ENCODE data around the gene RXRA. TPM values are rescaled to one million over a fixed set of nuclear protein-coding genes. Genes with fewer than 3 reads are reported as not detected.

The RXRA gene
- polyA plus RNA-seq, 1 donor from 2014 or later = 0.80 TPM

DNA sequence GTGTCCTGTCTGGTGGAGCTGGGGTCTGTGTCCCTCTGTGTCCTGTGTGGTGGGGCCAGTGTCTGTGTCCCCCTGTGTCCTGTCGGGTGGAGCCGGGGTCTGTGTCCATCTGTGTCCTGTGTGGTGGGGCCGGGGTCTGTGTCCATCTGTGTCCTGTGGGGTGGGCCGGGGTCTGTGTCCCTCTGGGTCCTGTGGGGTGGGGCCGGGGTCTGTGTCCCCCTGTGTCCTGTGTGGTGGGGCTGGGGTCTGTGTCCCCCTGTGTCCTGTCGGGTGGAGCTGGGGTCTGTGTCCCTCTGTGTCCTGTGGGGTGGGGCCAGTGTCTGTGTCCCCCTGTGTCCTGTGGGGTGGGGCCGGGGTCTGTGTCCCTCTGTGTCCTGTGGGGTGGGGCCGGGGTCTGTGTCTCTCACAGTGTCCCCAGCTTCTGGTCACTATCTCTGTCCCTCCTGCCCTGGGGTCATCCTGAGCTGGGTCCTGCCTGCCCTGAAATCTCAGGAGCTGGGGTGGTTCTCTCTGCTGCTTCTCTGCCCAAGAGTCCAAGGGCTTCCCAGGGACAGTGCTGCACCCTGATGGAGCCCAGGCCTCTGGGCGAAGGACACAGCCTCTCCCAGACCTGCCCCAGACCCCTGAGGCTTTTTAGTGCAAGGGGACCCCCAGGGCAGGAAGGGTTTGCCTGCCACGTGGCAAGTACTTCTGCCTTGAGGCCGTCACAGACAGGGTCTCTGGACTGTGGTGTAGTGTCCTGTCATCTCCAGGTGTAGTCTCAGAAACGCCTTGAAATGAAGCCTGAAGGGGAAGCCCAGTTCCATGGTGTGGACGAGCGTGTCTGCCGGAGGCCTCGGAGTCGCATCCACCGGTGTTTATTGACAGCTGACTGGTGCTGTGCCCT is 131.3 kb downstream of the RXRA start:
- Mint-ChIP-seq H3K27me3 (peaks cover 7% of the 10 kb centered on the region), H3K4me3 (no peak overlapping the region), H3K4me1 (peaks cover 0 to 5% (median 4%) of the 10 kb centered on the region in 3 donors), H3K9me3 (peaks cover 0 to 3% (median 0%) of the 10 kb centered on the region in 3 donors), H3K27ac (no peak overlapping the region), H3K36me3 (no peaks in the 10 kb centered on the region)

DNA sequence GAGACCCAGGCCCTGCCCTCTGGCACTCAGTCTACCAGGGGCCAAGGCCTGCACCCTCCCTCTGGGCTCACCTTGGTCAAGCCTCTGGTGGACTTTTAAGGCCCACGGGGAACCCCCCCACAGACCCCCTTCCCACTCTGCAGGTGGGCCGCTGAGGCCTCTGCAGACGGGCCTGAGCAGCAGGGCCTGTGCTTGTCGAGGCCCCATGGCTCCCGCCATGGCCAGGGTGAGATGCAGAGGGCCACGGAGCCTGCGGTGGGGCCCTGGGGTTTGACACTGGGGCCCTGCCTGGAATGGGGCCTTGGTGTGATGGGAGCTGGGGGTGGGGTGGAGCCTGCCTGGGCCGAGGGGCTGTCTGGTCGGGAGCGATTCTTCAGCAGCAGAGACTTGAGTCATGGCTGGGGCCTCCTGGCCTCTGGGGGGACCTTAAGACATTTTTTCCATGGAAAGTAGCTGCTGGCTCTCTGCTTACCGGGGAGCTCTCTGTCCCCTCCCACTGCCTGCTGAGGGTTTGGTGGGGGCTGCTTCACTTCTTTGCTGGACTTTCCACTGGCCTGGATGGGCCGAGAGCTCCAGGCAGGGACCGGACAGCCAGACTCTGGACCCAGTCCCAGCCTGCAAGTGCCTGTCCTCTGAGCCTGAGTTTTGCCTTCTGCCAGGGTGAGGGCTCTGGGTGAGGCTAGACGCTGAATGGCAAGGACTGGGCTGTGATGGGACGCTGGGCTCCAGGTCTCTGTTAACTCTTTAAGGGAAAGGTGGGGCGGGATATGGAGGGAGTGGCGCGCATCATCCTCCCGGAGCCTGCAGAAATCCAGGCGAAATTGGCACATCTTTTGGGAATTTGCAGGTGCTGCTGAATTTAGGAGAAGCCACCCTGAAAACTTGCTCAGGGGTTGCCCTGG is 132.2 kb downstream of the RXRA start:
- Mint-ChIP-seq H3K9me3 (peaks cover 0 to 3% (median 0%) of the 10 kb centered on the region in 3 donors), H3K27ac (no peak overlapping the region), H3K4me1 (peaks cover 0 to 5% (median 4%) of the 10 kb centered on the region in 3 donors), H3K27me3 (peaks cover 7% of the 10 kb centered on the region), H3K36me3 (no peaks in the 10 kb centered on the region), H3K4me3 (peak overlapping the region in 2 of 4 donors; percentile 23 to 41)

DNA sequence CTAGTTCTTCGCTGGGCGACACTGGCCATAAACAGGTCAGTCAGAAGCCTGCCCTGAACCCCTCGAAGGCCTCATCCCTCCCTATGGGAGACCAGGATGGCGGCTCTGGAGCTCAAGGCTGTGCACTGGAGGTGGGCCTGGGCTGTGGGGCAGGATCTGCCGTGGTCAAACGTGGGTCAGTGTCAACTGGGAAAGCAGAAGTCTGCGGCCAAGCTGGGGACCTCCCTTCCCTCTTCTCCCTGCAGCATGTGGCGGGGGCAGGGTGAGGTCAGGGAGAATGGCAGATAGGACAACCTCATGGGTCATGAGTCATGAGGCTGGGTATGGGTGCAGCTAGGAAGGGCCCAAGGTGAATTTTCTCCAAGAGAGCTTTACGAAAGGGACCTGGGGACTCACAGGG is 132.9 kb downstream of the RXRA start:
- Mint-ChIP-seq H3K36me3 (no peaks in the 10 kb centered on the region), H3K9me3 (peaks cover 0 to 3% (median 0%) of the 10 kb centered on the region in 3 donors), H3K27me3 (peaks cover 7% of the 10 kb centered on the region), H3K4me3 (no peak overlapping the region), H3K27ac (no peak overlapping the region), H3K4me1 (peaks cover 0 to 5% (median 4%) of the 10 kb centered on the region in 3 donors)

- Mint-ChIP-seq H3K9me3 (peaks cover 0 to 3% (median 0%) of the 10 kb centered on the region in 3 donors), H3K4me1 (peaks cover 0 to 5% (median 4%) of the 10 kb centered on the region in 3 donors), H3K4me3 (no peak overlapping the region), H3K27ac (no peak overlapping the region), H3K27me3 (peaks cover 7% of the 10 kb centered on the region), H3K36me3 (no peaks in the 10 kb centered on the region)
These were observed 133.3 kb downstream of the RXRA start for GRCh38 chr9:134459573-134459972.

- Mint-ChIP-seq H3K9me3 (peaks cover 0 to 3% (median 0%) of the 10 kb centered on the region in 3 donors), H3K27me3 (peaks cover 7% of the 10 kb centered on the region), H3K4me3 (no peak overlapping the region), H3K36me3 (no peaks in the 10 kb centered on the region), H3K27ac (no peak overlapping the region), H3K4me1 (peaks cover 0 to 5% (median 4%) of the 10 kb centered on the region in 3 donors)
These were observed 134.0 kb downstream of the RXRA start for GRCh38 chr9:134460206-134460605.

- Mint-ChIP-seq H3K9me3 (peaks cover 0 to 3% (median 0%) of the 10 kb centered on the region in 3 donors), H3K36me3 (no peaks in the 10 kb centered on the region), H3K27me3 (peaks cover 7% of the 10 kb centered on the region), H3K4me3 (no peak overlapping the region), H3K4me1 (peaks cover 0 to 5% (median 4%) of the 10 kb centered on the region in 3 donors), H3K27ac (no peak overlapping the region)
These were observed 134.6 kb downstream of the RXRA start for GRCh38 chr9:134460896-134461295.

DNA sequence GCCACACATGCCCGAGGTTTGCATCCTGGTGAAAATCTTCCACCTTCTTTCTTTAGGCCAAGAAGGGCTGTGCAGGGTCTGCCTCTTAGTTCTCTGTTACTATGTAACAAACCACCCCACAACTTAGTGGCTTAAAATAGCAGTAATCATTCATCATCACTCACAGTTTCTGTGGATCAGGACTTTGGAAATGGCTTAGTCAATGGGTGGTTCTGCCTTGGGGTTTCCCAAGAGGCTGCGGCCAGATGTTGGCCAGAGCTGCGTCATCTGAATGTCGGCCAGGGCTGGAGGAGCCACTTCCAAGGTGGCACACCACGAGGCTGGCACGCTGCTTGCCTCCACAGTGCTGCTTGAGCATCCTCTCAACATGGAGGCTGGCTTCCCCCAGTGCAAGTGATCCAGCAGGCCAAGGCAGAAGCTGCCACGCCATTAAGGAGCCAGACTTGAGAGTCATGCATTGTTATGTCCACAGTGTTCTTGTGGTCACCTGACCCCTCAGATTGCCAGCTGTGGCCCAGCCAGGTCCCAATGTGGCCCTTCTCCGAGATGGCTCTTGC is 135.2 kb downstream of the RXRA start:
- Mint-ChIP-seq H3K27ac (no peak overlapping the region), H3K4me1 (peaks cover 0 to 2% (median under 1%) of the 10 kb centered on the region in 3 donors), H3K27me3 (peaks cover 7% of the 10 kb centered on the region), H3K36me3 (no peaks in the 10 kb centered on the region), H3K4me3 (no peak overlapping the region), H3K9me3 (peaks cover 0 to 3% (median 0%) of the 10 kb centered on the region in 3 donors)

- no peaks in the 10 kb centered on the region for H3K4me1 Mint-ChIP-seq
- no peak overlapping the region for H3K27ac Mint-ChIP-seq
- no peak overlapping the region for H3K4me3 Mint-ChIP-seq
- H3K9me3 Mint-ChIP-seq = peaks cover 0 to 3% (median 0%) of the 10 kb centered on the region in 3 donors
- H3K36me3 Mint-ChIP-seq = no peaks in the 10 kb centered on the region
- H3K27me3 Mint-ChIP-seq = peaks cover 8% of the 10 kb centered on the region
These were observed 136.1 kb downstream of the RXRA start for GRCh38 chr9:134462318-134462717.

DNA sequence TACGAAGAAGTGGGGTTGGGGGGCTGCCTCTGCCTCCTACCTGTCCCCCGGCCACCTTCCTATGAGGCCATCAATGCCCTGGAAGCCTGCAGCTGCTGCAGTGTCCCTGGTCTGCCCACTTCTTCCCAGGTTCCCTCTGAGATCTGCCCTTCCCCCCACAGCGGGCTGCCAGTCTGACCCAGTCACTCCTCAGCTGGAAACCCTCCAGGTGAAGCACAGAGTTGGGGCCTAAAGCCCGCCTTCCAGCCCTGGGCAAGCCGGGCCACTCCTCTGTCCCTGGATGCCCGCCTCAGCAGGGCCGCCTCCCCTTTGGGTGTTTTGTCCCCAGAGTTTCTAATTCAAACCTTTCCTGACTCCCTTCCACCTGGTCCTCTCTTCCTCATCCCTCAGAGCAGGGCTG is 137.0 kb downstream of the RXRA start:
- no peak overlapping the region for H3K4me3 Mint-ChIP-seq
- peaks cover 0 to 3% (median 0%) of the 10 kb centered on the region in 3 donors for H3K9me3 Mint-ChIP-seq
- no peaks in the 10 kb centered on the region for H3K36me3 Mint-ChIP-seq
- peaks cover 8% of the 10 kb centered on the region for H3K27me3 Mint-ChIP-seq
- H3K4me1 Mint-ChIP-seq = no peaks in the 10 kb centered on the region
- H3K27ac Mint-ChIP-seq = peak overlapping the region in 1 of 3 donors; percentile 39

- Mint-ChIP-seq H3K27me3 (peaks cover 4% of the 10 kb centered on the region), H3K4me1 (no peaks in the 10 kb centered on the region), H3K27ac (no peak overlapping the region), H3K4me3 (no peak overlapping the region), H3K9me3 (no peaks in the 10 kb centered on the region), H3K36me3 (no peaks in the 10 kb centered on the region)
These were observed 140.8 kb downstream of the RXRA start for GRCh38 chr9:134466869-134467616.

DNA sequence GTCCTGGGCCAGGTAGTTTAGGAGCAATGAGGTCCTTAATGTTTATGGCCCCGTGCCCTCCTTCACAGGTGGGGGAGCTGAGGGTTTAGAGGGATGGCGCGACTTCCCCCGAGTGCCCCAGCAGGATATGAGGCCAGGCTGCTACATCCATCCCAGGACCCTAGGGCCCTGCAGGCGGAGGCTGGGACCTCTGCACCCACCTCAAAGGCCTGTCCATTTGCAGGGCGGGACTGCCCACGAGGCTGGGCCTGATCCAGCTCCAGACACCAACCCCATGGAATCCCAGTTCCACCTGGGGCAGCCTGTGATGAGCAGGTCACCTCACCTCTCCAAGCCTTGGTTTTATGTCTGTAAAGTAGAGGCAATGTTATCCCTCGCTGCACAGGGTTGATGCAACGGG is 142.1 kb downstream of the RXRA start:
- Mint-ChIP-seq H3K4me1 (no peaks in the 10 kb centered on the region), H3K27me3 (peaks cover 2% of the 10 kb centered on the region), H3K27ac (no peak overlapping the region), H3K4me3 (no peak overlapping the region), H3K36me3 (no peaks in the 10 kb centered on the region), H3K9me3 (no peaks in the 10 kb centered on the region)

DNA sequence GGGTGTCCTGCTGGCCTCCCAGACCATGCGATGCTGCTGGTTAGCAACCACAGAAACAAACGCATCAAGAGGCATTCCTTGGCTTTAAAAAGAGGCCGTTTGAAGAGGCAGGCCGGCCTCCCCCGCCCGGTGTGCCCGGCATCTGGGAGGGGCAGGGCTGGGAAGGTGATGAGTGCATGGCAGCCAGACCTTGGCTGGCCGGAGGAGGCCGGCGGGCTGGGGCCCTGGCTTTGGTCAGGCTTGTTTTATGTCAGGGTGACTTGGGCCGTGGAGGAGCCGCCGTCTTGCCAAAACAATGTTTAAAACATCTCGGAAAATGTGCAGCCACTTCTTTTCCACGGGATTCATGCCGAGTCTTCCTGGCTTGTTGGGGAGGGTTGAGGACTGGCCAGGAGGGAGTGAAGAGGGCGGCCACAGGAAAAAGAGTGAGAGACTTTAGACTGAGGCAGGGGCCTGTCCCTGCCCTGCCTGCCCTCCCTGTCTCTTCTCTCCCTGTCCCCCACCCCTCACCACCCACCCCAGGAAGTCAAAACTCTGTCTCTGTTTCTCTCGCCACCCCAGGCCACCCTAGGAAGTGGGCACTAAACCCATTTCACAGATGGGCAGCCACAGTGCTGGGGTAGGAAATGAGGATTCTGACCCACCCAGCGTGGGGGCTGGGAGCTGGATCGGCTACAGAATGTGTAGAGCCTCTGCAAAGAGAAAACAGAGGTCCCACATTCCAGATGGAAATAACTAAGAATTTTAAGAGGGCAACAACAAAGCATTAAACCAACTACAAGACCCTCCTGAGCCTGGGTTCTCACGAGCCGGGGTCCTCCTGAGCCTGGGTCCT is 143.0 kb downstream of the RXRA start:
- no peak overlapping the region for H3K4me3 Mint-ChIP-seq

DNA sequence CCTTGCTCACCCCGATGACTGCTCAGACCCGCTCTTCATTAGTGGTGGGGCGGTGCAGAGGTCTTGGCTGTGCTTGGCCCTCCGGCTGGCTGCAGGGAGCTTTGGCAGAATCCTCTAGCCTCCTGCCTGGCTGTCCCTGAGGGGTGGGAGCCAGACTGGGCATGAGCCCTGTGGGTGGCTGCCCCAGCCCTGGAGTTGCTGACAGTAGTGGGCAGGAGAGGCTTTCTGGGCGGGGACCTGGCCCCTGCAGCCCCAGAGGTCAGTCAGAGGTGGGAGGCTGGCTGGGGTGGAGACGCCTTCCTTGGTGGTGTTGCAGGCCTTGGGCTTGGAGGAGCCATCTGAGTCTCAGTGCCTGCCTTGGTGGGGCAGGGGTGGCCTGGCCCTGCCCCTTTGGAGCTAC is 146.0 kb downstream of the RXRA start:
- no peak overlapping the region for H3K27ac Mint-ChIP-seq
- H3K9me3 Mint-ChIP-seq = no peaks in the 10 kb centered on the region
- H3K27me3 Mint-ChIP-seq = no peaks in the 10 kb centered on the region
- H3K36me3 Mint-ChIP-seq = no peaks in the 10 kb centered on the region
- H3K4me3 Mint-ChIP-seq = no peak overlapping the region
- peaks cover 0 to 4% (median 4%) of the 10 kb centered on the region in 3 donors for H3K4me1 Mint-ChIP-seq

More for the DNA sequence above, 143.0 kb downstream of the RXRA start:
- no peaks in the 10 kb centered on the region for H3K9me3 Mint-ChIP-seq
- H3K4me1 Mint-ChIP-seq = no peaks in the 10 kb centered on the region
- H3K27me3 Mint-ChIP-seq = peaks cover 2% of the 10 kb centered on the region
- no peak overlapping the region for H3K27ac Mint-ChIP-seq
- H3K36me3 Mint-ChIP-seq = no peaks in the 10 kb centered on the region

Measured in IgD-negative memory B cell (primary cell).